Islet precursor cell (in vitro differentiated cells): ENCODE measurements around the gene NPPC.
A peak's percentile ranks its signal among the peaks of the same experiment; 100 is the strongest.

Experiments
- DNase-seq: peaks from one replicate; pipeline ENCODE4 v3.0.0-alpha.2; 2018

The NPPC gene

GRCh38 chr2:231934441-231935206 lies 8.4 kb upstream of the NPPC start:
- no peak for DNase-seq

- DNase-seq = no peak
Measured at GRCh38 chr2:231933916-231934401, 7.8 kb upstream of the NPPC start.

DNA sequence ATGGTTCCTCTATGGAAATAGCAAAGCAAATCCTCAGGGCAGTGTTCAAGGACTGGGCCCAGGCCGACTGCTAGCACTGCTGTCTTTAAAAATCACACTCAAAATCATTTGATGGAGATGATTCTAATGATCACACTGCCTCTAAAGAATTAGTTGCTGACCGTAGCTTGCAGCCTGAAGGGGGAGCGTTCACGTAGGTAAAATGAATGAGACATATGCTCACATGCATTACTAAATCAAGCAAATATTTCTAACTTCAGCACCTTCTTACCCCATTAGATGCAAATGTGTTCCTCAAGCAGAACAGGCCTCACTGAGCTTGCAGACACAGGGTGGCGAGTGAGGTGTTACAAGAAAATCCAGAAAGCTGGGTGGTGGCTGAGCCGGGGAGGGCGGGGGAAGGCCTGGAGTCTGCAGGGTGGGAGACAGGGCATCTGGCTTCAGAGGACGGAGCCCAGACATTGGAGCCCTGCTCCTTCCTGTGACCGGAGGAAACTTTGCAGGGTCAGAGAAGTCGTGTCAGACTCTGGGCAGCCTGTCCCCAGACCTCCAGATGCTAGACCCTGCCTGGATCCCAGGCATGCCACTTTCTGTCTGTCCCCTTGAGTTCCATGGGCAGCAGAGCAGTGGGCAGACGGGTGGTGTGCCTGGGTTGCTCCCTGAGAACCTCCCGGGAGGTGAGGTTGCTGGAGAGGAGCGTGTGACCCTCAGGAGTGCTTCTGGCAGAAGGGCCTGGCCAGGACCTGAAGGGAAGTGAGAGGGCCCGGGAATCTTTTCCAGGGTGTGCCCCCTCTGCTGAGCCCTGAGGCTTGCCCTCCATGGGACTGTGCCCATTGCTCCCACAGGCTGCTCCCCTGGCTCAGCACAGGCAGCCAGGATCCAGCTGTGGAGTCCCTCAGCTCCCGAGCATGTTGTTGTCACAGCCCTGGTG lies 7.1 kb upstream of the NPPC start:
- DNase-seq = no peak

GRCh38 chr2:231932711-231932970 lies 6.4 kb upstream of the NPPC start:
- no peak for DNase-seq

DNA sequence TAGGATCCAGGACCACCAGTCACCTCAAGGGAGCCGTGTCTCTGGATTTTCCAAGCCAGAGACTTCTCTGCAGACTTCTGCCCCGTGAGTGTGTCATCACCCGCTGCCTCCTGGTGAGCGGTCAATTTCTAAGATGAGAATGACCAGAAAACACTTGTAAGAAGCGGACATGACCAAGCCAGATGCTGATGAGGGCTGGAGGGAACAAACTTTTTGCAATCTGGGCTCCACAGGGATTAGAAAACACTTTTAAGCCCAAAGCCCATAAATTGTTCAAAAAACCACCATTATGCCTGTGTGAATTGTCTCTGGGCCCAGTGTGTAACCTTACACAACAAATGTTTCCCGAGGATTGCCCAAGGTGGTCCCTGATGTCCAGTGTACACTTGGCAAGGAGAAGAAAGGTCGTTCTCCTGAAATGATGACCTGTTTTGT lies 5.3 kb upstream of the NPPC start:
- DNase-seq = no peak

- no peak for DNase-seq
Measured at GRCh38 chr2:231930593-231931281, 4.5 kb upstream of the NPPC start.

DNA sequence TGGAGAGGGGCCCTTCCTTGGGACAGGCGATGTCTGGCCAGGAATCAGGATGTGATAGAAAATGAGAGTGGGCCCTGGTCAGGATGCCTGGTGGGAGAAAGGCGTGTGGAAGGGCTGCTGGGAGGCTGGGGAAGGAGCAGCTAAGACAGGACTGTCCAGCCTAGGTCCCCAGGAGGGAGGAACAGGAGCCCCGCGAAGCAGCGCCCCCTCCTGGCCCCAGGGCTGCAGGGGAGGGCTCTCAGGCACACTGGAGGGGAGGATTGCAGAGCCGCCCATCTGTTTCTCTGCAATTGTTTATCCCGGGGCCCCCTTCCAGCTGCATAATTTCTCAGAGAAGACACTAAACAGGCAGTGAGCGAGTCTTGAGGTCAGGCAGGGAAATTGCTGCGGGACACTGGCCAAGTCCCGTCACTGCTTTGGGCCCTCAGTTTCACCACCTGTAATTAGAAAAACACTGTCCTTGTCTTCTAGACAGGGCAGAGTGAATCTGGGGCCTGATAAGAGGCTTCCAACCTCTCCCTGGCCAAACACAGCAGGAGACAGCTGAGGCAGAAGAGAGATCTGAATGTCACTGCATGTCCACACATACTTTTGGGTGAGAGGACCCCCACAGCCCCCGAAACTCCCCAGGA lies 3.9 kb upstream of the NPPC start:
- DNase-seq = no peak

GRCh38 chr2:231928901-231929725 lies 2.9 kb upstream of the NPPC start:
- peak; percentile 42 for DNase-seq

DNA sequence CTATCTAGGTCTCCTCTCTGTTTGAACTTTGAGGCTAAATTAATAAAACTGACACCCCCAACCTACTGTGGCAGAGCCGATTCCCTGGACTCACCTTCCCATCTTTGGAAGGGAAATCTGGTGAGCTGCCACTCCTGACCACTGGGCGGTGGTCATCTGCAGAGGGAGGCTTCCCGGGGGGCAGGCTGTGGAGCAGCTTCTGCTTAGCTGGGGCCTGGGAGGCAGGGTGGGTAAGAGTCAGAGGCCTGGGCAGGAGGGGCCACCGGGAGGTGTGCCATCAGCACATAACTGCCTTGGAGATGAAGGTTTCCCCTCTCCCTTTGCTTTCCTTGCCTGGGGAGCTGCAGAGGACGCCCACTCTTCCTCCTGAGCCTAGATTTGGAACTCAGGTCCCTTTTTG lies 2.3 kb upstream of the NPPC start:
- DNase-seq = peak; percentile 68

DNA sequence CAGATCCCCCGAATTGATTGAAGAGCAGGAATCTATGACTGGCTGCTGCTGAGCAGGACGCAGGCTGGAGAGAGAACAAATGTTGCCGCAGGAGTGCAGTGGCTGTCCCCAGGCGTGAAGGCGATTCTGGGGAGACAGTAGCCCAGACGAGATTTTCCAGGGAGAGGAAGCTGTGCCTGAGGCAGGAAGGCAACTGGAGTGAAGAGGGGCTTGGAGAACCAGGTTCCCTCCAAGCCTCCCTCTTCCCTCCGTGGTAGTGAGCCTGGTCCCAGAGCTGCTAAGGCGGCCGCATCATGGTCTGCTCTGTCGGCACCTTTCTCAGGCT lies 1.3 kb upstream of the NPPC start:
- peak; percentile 45 for DNase-seq

DNA sequence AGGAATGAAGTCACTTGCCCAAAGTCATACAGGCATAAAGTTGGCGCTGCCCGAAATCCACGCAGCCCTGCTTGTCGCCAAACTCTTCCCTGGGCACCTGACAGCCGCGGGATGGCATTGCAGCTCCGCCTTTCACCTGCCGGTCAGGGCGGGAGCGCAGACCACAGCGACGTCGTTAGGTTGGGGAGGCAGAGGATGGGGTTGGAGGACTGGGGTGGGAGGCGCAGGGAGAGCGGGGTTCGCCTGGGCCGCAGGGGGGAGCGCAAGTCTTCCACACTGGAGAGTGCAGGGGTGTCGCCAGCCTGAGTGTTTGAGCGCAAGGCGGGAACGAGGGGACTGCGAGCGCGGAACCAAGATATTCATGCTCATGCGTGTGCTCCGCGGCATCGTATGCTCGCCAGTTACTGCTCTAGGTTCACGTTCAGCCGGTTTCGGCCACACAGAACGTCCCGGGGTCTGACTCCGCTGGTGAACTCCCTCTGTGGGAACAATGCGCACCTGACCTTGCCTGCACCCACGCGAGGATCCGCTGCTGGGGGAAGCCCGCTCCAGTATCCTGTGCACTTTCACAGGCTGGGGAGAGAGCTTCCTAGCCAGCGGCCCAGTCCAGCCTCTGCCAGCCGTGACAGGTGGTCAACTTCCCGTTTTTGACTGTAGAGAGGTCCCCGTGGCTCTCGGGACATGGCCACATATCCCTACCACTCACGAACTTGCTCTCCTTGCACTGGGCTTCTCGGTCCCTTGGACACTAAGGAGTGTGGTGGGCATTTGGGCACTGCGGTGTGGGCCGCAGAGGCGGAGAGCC lies 767 bp upstream of the NPPC start:
- peak; percentile 58 for DNase-seq

DNA sequence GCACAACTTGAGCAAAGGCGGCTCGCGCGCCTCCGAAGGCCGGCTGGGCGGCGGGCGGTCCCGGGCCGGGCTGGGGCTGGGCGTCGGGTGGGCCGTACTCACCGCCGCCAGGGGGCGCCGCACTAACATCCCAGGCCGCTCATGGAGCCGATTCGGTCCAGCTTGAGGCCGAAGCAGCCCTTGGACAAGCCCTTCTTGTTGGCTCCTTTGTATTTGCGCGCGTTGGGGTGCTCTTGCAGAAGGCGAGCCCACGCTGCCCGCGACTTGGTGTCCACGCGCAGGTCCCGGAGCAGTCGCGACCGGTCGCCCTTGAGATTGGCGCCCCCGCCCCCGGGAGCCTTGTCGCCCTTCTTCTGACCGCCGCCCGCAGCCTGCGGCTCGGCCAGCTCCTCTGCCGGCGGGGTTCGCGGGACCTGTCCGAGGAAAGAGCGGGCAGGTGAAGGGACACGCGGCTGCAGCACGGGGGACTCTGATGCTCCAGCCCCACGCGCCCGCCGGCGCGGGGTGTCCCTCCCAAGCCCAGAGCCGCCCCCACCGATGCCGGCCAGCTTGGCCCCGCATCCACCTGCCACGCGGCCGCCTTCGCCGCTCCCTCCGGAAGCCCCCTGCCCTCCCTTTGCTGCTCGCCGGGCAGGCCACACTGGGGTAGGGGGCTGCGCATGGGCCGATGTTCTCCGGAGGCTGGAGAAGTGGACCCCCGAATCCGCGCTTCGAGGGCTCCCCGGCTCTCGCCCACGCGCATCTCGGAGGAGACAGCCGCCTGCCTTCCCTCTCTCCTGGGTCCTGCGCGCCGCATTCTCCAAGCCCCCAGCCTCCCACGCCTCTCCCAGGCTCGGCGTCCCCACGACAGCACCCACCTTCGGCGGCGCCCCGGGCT lies 655 bp downstream of the NPPC start:
- DNase-seq = peak; percentile 90

DNA sequence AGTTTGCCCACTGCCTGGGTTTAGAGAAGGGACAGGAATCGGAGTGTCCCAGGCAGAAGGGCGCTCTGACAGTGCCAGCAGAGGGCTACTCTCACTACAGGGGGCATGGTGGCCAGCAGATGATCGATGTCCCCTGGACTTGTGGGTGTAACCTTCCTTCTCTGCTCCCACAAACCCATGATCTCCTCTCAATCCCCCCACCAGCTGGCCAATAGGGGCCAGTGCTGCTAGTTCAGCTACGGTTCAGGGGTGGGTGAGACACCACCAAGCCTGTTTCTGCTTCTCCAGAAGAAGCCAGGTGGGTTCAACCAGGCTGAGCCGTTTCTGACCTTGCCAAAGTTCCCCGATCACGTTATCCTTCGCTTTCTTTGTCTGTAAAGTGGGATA lies 1.3 kb downstream of the NPPC start:
- no peak for DNase-seq

GRCh38 chr2:231923951-231924888 lies 2.0 kb downstream of the NPPC start:
- no peak for DNase-seq

DNA sequence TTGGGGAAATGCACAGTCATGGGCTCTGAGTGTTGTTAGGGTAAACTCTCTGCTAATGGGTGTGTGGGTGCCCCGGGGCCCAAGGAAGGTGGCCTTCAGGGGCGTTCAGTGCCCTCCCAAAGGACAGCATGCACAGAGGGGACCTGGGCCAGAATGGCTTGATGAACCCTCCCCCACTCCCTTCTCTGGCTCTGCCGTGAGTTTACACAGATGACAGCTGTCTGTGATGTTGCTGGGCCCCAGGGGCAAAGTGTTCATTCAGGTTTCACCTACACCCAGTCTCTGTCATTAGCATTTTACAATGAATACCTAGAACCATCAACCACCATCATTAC lies 3.2 kb downstream of the NPPC start:
- DNase-seq = no peak

DNA sequence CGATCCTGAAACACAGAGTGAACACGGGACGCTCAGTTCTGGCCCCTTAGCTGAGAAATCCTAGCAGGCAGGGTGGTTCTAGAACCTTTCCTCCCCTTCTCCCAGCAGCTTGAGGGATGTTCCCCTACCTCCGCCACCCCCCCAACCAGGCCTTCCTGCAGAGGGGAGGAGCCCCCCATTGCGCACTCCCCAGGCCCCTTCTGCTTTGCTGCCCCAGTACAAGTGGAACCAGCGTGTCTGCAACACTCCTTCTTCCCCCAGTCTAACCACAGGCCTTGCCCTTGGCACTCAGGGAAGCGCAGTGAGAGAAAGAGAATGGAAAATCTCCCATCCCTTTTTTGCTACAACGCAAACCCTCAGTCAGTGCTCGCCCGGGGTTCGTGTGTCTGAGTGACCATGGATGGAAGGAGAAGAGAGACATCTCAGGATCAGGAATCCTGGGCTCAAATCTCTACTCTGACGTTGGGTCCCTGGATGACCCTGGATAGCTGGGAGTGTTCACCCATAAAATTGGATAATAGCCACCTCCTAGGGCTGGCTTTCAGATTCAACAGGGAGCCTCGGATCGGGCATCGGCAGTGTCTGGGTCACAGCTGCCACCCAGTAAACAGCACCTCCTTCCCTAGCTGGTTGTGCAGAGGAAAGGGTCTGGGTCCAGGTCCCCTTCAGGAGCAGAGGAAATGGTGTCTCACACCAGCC lies 3.7 kb downstream of the NPPC start:
- no peak for DNase-seq

DNA sequence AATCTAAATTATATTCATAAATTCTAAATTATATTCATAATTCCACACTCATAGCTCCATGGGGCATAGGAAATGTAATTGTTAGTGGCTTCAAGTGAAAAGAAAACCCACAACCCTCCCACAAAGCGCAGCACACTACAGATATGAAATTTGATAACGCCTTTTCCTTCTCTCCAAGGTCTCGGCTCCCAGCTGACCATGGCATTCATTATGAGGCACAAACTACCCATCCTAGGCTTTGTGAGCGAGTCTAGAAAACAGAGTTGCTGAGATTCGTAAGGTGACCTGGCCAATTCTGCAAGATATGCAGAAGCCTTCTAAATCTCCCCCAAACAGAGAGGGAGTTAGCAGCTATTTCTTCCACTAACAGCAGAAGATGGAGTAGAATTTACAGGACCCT lies 5.4 kb downstream of the NPPC start:
- peak; percentile 5 for DNase-seq

DNA sequence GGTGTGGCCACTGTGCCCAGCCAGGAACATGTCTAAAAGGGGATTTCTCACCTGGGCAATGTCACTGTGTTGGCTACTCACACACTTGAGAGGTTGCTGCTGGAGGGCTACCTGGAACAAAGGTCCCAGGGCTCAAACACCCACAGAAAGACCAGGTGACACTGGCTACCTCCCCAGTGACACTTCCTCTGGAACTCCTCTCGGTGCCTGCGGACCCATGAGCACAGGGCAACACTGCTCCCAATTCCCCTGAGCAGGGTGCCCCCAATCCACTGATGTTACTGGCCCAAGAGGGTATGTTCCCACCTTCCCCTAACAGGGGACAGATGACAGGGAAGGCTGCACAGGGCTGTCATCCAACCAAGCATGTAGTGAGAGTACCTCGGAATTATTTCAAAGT lies 5.8 kb downstream of the NPPC start:
- DNase-seq = peak; percentile 28
